Uterus (tissue), 4 donors: ENCODE data around the gene DCTN5. TPM values are rescaled to one million over a fixed set of nuclear protein-coding genes. Genes with fewer than 3 reads are reported as not detected.

ENCODE experiments used
- DNase-seq, 2 donors: peaks; one replicate each; pipeline ENCODE4 v3.0.0-alpha.2; 2019 to 2020
- H3K27ac ChIP-seq, 2 donors: fragments of 200-600 bp; sonication (generic); 1 replicate in 1 of 2; 2 replicates in 1 of 2; pipeline ENCODE4 v1.5.1; 2016 to 2018
- H3K27me3 ChIP-seq, 2 donors: fragments of 200-600 bp; sonication (generic); one replicate each; pipeline ENCODE4 v1.5.1; 2018 to 2019; ENCODE audit warnings: control low read depth in 1 of 2
- H3K36me3 ChIP-seq, 2 donors: fragments of 200-600 bp; sonication (generic); one replicate each; pipeline ENCODE4 v1.5.1; 2019; ENCODE audit warnings: control low read depth in 1 of 2
- H3K4me1 ChIP-seq, 2 donors: fragments of 200-600 bp; sonication (generic); one replicate each; pipeline ENCODE4 v1.5.1; 2018 to 2019; ENCODE audit warnings: control low read depth in 1 of 2
- H3K4me3 ChIP-seq, 2 donors: fragments of 200-600 bp; sonication (generic); 1 replicate in 1 of 2; 2 replicates in 1 of 2; pipeline ENCODE4 v1.5.1; 2018 to 2019; ENCODE audit warnings: mild to moderate bottlenecking in 1 of 2
- H3K9me3 ChIP-seq, 2 donors: fragments of 200-600 bp; sonication (generic); one replicate each; pipeline ENCODE4 v1.5.1; 2019; ENCODE audit warnings: control low read depth in 1 of 2
- POLR2A ChIP-seq, 2 donors: fragments of 450-650 bp; IDR thresholded peaks; one replicate each; pipeline ENCODE4 v1.6.1; 2016; ENCODE audit warnings: antibody characterized with exemption in 2 of 2, mild to moderate bottlenecking in 1 of 2, moderate library complexity in 1 of 2
- intact Hi-C: fragments of 100-400 bp; cut with DNase I; formaldehyde crosslinking; loops from one replicate; pipeline ENCODE4 v1.15.1; 2023; ENCODE audit warnings: low total_unique reads
- total RNA-seq, 4 donors: library from RNA; depleted of rRNA in 3 of 4; stranded (reverse); fragments of >200 nt in 3 of 4; gene quantifications; one replicate each; pipeline versions ENCODE4 v1.1.0 to v1.2.4, GENCODE V29; 2014 to 2023
- TF ChIP-seq, protein P1 (sequence below), 4 experiments: fragments of 200-600 bp in 2 of 4; fragments of 450-650 bp in 2 of 4; sonication (generic) in 2 of 4; IDR thresholded peaks; one replicate each; pipeline ENCODE4 v1.5.1; 2016 to 2019; ENCODE audit warnings: antibody characterized with exemption in 4 of 4, mild to moderate bottlenecking in 2 of 4, moderate library complexity in 1 of 4
- donor health status: DM: yes; HTN: yes; CAD: no.

The DCTN5 gene
- total RNA-seq, 4 donors from 2014 or later = 5.6 to 67.2 (median 27.9) TPM

DNA sequence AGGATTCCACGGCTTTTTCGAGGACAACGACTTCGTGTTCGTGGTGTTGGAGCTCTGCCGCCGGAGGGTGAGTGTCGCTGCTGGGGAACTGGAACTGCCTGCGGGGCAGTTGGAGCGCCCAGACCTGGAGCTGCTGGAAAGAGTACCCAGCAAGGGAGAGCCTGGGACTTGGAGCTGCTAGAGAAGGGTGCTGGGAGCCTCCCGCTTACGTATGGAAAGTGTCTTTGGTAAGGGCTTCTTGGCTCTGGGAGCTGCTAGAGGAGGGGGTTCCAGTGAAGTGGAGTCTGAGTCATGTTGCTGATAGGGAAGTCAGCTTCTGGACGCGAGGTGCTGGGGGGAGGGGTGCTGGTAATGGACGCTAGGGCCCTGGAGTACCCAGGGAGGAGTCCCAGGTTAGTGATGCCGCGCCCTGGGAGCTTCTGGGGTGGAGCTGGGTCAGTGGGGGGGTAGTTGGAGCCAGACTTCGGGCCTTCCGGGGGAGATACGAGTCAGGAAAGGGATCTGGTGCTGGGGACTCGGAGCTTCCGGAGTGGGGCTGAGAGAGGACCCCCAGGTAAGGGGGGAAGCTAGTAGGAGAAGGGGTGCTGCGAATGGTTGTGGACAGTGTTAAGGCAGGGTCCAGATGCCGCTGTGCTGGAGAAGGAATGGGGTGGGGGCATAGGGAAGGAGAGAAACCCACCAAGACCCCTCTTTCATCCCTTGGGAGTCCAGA lies 38.2 kb downstream of the DCTN5 start:
- Histone ChIP-seq H3K27me3 (no peaks in the 10 kb centered on the region), H3K36me3 (no peaks in the 10 kb centered on the region), H3K4me1 (no peaks in the 10 kb centered on the region), H3K4me3 (peak overlapping the region; percentile 38 to 39), H3K9me3 (no peaks in the 10 kb centered on the region), H3K27ac (no peak overlapping the region)
- no peak for DNase-seq
- TF ChIP-seq, protein P1, sequence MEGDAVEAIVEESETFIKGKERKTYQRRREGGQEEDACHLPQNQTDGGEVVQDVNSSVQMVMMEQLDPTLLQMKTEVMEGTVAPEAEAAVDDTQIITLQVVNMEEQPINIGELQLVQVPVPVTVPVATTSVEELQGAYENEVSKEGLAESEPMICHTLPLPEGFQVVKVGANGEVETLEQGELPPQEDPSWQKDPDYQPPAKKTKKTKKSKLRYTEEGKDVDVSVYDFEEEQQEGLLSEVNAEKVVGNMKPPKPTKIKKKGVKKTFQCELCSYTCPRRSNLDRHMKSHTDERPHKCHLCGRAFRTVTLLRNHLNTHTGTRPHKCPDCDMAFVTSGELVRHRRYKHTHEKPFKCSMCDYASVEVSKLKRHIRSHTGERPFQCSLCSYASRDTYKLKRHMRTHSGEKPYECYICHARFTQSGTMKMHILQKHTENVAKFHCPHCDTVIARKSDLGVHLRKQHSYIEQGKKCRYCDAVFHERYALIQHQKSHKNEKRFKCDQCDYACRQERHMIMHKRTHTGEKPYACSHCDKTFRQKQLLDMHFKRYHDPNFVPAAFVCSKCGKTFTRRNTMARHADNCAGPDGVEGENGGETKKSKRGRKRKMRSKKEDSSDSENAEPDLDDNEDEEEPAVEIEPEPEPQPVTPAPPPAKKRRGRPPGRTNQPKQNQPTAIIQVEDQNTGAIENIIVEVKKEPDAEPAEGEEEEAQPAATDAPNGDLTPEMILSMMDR (IDR thresholded peaks at IDR 0.05) = no peak
- no peak for TF ChIP-seq POLR2A (IDR thresholded peaks at IDR 0.05)
- intact Hi-C loops = no loop called here

DNA sequence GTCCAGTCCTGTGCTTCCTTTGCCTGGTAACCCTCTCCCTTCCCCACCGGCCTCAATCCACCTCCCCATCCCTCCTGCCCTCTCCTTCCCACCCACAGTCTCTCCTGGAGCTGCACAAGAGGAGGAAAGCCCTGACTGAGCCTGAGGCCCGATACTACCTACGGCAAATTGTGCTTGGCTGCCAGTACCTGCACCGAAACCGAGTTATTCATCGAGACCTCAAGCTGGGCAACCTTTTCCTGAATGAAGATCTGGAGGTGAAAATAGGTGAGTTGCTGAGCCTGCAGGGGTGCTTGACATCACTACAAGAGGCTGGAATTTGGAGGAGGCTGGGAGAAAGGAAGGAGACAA lies 38.7 kb downstream of the DCTN5 start:
- H3K36me3 ChIP-seq = no peaks in the 10 kb centered on the region
- no peaks in the 10 kb centered on the region for H3K9me3 ChIP-seq
- intact Hi-C loops = no loop called here
- no peaks in the 10 kb centered on the region for H3K27me3 ChIP-seq
- no peak overlapping the region for H3K4me3 ChIP-seq
- no peaks in the 10 kb centered on the region for H3K4me1 ChIP-seq
- no peak for TF ChIP-seq POLR2A (IDR thresholded peaks at IDR 0.05)
- TF ChIP-seq, protein P1 (IDR thresholded peaks at IDR 0.05) = no peak
- DNase-seq = no peak
- H3K27ac ChIP-seq = no peak overlapping the region

DNA sequence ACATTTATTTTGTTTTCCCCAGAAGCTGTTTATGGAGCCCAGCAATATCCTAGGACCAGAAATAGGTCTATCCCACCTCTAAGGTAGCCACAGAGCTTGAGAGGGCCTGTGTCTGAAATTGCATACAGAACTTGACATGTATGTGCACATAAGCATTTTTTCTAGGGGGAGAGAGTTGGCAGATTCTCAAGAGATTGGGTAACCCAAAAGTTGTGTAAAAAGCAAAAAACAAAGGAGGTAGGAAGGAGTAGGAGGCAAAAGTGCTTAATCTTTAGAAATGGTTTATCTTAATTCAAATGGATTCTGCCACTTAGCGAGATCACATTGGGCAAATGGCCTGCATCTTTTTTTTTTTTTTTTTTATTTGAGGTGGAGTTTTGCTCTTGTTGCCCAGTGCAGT lies 40.9 kb downstream of the DCTN5 start:
- DNase-seq = no peak
- H3K4me3 ChIP-seq = no peak overlapping the region
- no peak for TF ChIP-seq POLR2A (IDR thresholded peaks at IDR 0.05)
- TF ChIP-seq, protein P1 (IDR thresholded peaks at IDR 0.05) = no peak
- H3K4me1 ChIP-seq = no peaks in the 10 kb centered on the region
- H3K27me3 ChIP-seq = no peaks in the 10 kb centered on the region
- intact Hi-C loops = no loop called here
- no peaks in the 10 kb centered on the region for H3K9me3 ChIP-seq
- no peak overlapping the region for H3K27ac ChIP-seq
- no peaks in the 10 kb centered on the region for H3K36me3 ChIP-seq

DNA sequence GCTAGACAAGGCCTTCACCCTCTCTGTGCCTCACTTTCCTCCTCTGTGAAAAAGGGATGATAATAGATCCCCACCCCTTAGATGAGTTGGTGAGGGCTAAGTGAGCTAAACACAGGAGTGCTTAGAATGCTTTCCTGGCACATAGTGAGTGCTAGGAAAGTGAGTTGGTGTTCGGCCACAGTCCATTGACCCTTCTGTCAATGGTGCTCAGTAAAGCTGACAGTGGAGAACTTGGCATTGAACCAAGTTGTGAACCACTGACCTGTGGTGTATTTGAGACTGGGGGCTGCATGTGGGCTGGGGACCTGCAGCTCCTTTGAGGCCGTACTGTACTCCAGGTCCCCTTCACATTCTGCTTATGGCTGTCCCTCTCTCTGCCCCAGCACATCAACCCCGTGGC lies 42.2 kb downstream of the DCTN5 start:
- intact Hi-C loops = no loop called here
- H3K27me3 ChIP-seq = no peaks in the 10 kb centered on the region
- no peak for DNase-seq
- no peaks in the 10 kb centered on the region for H3K4me1 ChIP-seq
- no peak overlapping the region for H3K4me3 ChIP-seq
- no peaks in the 10 kb centered on the region for H3K36me3 ChIP-seq
- no peaks in the 10 kb centered on the region for H3K9me3 ChIP-seq
- H3K27ac ChIP-seq = no peak overlapping the region
- TF ChIP-seq POLR2A (IDR thresholded peaks at IDR 0.05) = no peak
- TF ChIP-seq, protein P1 (IDR thresholded peaks at IDR 0.05) = no peak

DNA sequence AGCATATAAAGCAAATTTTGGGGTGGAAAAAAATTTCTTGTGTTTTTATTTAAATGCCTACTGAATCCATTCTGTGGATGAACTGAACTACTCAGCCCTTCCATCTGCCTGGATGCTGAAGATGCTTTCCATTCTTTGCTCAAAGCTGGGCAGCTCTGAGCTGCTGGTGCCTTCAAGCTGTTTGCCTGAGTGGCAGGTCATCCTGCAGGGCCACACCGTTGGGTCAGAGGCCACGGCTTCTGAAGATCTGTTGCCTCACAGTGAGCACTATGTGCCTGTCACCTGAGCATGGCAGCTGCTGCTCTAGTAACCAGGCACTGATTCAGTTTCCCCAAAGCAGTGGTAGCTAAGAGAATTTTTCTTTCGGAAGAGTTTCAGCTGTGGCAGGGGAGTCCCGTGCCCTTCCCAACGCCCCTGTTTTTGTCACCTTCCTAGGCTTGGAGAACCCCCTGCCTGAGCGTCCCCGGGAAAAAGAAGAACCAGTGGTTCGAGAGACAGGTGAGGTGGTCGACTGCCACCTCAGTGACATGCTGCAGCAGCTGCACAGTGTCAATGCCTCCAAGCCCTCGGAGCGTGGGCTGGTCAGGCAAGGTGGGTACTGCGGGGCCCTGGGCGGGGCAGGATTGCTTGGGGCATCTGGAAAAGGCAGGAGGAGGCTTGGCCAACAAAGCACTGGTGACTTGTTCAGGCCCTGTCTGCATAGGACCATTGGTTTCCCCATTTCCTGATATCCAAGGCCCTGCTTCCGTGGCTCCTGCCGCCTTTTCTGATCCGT lies 46.0 kb downstream of the DCTN5 start:
- DNase-seq = no peak
- H3K4me3 ChIP-seq = no peak overlapping the region
- no peaks in the 10 kb centered on the region for H3K27me3 ChIP-seq
- no peaks in the 10 kb centered on the region for H3K9me3 ChIP-seq
- intact Hi-C loops = no loop called here
- no peak overlapping the region for H3K27ac ChIP-seq
- H3K4me1 ChIP-seq = no peaks in the 10 kb centered on the region
- TF ChIP-seq, protein P1 (IDR thresholded peaks at IDR 0.05) = no peak
- no peak for TF ChIP-seq POLR2A (IDR thresholded peaks at IDR 0.05)
- H3K36me3 ChIP-seq = no peaks in the 10 kb centered on the region
